G401 (cell line): Measurements from ENCODE around the gene ADM5. TPM values are rescaled to one million over a fixed set of nuclear protein-coding genes. Genes with fewer than 3 reads are reported as not detected.

Experiments
- DNase-seq: peaks from one replicate; pipeline ENCODE4 v3.0.0-alpha.2; 2015; ENCODE audit warnings: low spot score
- in situ Hi-C: cut with HindIII; loops from 2 replicates; pipeline ENCODE4 v1.10.0; 2016; ENCODE audit warnings: low sequenced_read_pairs, mixed read lengths
- total RNA-seq: library from RNA; depleted of rRNA; stranded (reverse); fragments of >200 nt; shearing (Covaris generic); gene quantifications from 2 replicates; pipeline ENCODE4 v1.2.3, GENCODE V29; 2014

Gene ADM5
- total RNA-seq, 1 experiment from 2014 or later = 1.7 TPM

GRCh38 chr19:49677901-49678674 is 11.3 kb upstream of the ADM5 start:
- in situ Hi-C loops = loop anchor here (10.0 kb wide), 1 partner anchor 163 kb away; the partner anchor contains the start of gene FCGRT
- peak; percentile 77 for DNase-seq

DNA sequence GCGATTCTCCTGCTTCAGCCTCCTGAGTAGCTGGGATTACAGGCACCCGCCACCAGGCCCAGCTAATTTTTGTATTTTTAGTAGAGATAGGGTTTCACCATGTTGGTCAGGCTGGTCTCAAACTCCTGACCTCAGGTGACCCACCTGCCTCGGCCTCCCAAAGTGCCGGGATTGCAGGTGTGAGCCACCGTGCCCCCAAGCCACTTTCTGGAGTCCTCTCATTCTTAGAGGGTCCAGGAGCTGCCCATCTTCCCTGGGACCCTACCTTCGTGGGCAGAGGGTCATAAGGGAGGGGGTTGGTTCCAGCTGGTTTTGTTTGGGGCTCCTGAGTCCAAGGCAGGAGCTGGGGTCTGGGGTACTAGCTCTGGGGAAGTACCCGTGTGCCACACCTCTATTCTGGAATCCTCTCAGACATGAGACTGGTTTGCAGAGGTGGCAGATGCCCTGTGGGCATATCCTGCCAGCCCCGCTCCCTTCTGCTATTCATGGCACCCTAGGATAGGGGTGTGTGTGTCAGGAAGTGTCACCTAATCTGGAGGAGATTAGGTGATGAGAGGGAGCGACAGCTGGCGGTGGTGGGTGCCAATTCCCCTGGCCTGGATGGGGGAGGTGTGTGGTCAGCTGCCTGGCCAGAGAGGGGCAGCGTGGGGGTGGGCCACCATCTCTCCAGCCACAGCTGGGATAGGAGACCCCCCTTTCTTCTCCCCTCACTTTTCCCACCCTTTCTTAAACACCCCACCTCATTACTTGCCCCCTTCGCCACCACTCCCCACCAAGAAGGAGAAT is 10.2 kb upstream of the ADM5 start:
- in situ Hi-C loops = loop anchor here (10.0 kb wide), 1 partner anchor 164 kb away; the partner anchor contains the start of gene FCGRT
- DNase-seq = no peak

- in situ Hi-C loops = loop anchor here (10.0 kb wide), 1 partner anchor 165 kb away; the partner anchor contains the start of gene FCGRT
- no peak for DNase-seq
Measured at GRCh38 chr19:49679771-49680413, 9.5 kb upstream of the ADM5 start.

DNA sequence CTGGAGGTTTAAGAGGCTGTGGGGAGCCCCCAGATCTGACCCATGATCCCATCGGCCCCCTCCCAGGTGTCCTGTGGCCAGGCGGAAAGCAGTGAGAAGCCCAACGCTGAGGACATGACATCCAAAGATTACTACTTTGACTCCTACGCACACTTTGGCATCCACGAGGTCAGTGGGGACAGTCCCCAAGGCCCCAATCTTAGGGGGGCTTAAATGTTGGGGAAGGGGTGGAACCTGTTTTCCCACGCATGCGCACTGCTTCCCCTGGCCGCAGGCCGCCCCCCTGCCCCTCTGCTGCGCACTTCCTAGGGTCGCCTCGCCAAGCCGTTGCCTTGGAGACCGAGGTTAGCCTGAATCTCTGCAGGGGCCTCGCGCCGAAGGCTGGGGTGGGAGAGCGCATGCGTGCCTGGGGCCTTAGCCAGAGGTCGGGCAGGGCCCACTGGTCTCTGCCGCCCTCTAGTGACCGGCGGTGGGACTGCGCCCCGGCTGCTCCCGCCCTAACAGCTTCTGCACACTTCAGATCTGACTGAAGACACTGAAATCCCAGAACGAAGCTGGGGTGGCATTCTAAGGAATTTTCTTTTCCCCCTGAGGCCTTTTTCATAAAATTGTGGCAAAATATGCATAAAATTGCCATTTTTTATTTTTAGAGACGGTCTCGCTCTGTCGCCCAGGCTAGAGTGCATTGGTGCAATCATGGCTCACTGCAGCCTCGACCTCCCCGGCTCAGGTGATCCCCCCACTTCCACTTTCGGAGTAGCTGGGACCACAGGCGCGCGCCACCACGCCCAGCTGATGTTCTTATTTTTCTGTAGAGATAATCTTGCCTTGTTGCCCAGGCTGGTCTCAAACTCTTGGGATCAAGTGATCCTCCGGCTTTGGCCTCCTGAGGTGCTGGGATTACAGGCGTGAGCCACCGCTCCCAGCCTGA is 8.7 kb upstream of the ADM5 start:
- in situ Hi-C loops = no loop called here

DNA sequence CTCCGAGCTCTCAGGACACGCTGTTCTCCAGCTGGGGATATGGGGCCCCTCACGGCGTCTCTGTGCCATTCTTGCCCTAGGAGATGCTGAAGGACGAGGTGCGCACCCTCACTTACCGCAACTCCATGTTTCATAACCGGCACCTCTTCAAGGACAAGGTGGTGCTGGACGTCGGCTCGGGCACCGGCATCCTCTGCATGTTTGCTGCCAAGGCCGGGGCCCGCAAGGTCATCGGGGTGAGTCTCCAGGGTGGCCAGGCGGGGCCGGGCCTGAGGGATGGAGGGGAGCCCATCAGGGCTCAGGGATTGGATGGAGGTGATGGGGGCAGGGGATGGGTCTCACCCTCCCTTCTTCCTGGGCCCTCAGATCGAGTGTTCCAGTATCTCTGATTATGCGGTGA is 7.6 kb upstream of the ADM5 start:
- in situ Hi-C loops = no loop called here
- DNase-seq = no peak

More for the DNA sequence above, 8.7 kb upstream of the ADM5 start:
- DNase-seq = peak; percentile 88

- in situ Hi-C loops = no loop called here
- no peak for DNase-seq
Measured at GRCh38 chr19:49682274-49682673, 7.1 kb upstream of the ADM5 start.

DNA sequence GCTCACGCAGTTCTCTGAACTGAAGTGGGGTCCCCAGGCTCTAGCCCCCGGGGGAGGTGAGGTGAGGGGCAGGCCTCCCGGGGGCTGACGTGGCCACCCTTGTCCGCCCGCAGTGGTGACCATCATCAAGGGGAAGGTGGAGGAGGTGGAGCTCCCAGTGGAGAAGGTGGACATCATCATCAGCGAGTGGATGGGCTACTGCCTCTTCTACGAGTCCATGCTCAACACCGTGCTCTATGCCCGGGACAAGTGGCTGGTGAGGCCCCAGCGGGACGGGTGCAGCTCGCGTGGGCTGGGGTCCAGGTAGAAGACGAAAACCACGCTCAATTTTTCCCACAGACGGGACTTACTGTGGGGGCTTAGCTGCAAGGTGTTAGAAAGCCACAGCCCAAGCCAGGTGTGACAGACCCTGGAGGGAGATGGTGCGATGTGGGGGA is 5.6 kb upstream of the ADM5 start:
- DNase-seq = no peak
- in situ Hi-C loops = no loop called here

GRCh38 chr19:49684251-49684982 is 5.0 kb upstream of the ADM5 start:
- no peak for DNase-seq

DNA sequence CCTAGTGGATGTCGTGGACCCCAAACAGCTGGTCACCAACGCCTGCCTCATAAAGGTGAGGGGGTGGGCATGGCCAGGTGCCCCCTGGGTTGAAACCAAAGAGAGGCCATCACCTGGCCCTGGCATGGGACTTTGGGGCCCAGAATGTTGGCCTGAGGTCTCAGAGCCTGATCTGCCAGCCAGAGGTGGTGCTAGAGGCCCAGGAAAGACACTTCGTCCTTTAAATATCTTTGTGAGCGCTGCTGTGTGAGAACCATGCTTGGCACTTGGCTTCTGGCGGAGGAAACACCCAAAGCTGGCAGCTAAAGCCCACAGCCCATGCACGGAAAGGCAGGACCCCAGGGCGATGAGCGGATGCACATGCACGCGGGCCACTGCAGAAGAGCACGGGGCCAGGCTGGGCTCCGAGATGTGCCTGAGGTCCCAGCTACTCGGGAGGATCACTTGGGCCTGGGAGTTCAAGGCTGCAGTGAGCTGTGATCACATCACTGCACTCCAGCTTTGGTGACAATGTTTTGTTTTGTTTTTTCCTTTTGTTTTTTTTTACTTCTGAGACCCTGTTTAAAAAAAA is 4.3 kb upstream of the ADM5 start:
- DNase-seq = no peak
- in situ Hi-C loops = no loop called here

More at GRCh38 chr19:49684251-49684982, 5.0 kb upstream of the ADM5 start:
- in situ Hi-C loops = no loop called here

GRCh38 chr19:49685845-49686332 is 3.5 kb upstream of the ADM5 start:
- no peak for DNase-seq
- in situ Hi-C loops = no loop called here

DNA sequence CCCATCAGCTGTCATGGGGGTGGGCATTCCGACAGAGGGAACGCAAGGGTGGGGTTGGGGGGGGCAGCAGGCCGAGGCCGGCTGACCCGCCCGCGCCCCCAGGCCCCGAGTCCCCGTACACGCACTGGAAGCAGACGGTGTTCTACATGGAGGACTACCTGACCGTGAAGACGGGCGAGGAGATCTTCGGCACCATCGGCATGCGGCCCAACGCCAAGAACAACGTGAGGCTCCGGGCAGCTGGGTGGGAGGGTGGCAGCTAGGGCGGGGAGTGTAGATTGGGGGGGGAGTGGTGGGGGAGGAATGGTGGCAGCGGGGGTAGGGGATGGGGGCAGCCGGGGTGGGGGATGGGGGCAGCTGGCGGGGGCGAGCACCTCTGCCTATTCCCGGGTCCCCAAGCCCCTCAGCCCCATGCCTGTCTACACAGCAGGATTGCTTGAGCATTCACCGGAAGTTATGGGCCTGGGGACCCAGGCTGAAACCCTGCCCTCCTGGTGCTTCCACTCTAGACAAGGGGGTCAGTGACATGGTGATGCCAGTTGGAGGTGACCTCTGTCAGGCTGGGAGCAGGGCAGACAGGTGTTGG is 2.8 kb upstream of the ADM5 start:
- in situ Hi-C loops = no loop called here
- no peak for DNase-seq

GRCh38 chr19:49687150-49687549 is 2.2 kb upstream of the ADM5 start:
- no peak for DNase-seq
- in situ Hi-C loops = no loop called here

DNA sequence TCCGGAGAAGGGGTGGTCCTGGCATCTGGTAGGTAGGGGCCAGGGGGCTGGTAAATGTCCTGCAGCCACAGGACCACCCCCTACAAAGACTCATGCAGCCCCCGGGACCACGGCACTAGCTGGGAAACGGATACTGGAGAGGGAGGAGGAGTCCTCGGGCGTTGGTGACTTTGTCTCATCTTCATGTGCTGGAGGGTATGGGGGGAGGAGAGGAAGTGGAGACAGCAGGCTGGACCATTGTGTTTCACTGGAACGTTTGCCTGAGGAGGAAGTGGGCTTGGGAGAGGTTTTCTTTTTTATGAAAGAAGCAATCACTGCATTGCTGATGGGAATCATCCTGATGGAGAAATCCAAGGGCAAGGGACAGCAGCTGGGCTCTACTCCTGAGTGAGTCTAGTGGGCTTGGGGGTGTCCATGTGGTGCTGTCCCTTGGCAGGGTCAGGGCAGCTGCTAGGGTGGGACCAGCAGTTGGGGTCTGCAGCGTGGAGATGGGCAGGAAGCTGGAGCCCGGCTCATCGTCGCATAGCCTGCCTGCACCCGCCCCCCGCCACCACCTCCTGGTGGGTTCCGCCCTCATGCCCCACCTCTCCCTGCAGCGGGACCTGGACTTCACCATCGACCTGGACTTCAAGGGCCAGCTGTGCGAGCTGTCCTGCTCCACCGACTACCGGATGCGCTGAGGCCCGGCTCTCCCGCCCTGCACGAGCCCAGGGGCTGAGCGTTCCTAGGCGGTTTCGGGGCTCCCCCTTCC is 1.7 kb upstream of the ADM5 start:
- in situ Hi-C loops = no loop called here
- DNase-seq = no peak

DNA sequence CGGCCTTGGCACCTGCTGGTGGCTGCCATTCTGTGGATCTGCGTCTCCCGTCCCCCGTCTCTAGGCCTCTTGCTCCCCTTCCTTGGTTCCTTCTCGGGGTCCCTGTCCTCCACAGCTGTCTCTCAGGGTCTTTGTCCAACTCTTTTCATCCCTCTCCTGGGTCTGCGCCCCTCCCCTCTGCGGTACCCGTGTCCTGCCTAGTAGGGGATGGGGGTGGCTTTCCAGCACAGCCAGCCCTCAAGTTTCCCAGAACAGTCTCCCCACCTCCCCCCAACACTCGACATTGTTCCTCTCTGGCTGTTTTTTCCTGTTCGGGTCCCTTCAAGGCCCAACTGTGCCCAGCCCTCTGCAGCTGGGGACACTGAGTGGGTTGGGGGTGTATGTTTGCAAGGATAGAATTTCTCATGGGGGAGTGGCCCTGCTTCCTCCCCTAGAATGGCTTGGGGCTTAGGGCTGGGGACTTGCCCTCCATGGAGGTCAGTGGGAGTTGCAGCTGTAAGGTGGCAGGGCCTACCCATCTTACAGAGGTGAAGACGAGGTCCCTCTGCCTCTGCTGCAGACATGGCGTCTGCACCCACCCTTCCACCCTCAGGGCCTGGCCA is 762 bp upstream of the ADM5 start:
- in situ Hi-C loops = no loop called here
- DNase-seq = no peak

DNA sequence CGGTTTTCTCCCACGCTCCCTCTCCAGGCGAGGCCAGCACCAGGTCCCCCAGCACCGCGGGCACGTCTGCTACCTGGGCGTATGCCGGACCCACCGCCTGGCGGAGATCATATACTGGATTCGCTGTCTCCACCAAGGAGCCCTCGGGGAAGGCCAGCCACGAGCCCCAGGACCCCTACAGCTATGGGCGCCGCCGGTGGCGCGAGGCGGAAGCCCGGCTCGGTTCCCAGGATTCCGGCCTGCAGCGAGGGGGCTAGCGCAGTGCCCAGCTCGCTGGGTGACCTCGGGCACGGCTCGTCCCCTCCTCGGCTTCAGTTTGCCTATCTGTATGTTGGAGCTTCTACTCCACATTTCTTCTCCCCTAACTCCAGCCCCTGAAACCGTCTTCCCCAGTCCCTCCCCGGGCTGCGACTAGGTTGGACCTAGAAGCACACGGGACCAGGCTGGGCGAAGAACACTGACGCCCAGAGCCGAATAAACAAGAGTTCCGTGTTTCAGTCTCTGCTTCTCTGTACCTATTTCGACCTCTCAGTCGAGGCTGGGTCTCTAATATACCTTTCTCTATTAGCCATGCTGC is 773 bp downstream of the ADM5 start:
- in situ Hi-C loops = no loop called here

DNA sequence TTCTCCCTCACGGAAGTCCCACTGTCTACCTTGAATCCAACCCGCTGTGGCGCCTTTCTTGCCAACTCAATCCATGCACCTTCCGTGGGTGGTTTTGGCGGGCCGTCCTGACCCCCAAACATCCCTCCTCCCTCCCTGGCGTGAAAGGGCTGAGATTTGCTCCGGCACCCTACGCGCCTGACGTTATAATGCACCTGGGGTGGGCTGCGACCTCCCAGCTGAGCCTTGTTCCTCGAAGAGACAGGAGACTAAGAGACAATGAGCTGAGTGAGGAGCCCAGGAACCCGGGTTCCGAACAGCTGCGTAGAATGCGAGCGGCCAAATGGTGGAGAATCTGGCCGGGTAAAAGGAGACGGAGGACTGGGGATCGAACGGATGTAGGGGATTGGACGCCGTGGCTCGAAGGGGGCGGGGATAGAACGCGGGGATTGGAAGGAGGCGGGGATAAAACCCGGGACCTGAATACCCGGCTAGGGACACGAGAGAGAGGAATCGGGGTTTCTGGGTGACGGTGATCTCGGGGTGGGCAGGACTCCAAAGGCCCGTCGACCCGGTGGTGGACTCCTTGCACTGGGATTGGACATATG is 1.4 kb downstream of the ADM5 start, which contains the start of gene CPT1C:
Gene CPT1C, plus strand, starts transcription at position 461 of the 587 bp plus-strand sequence. CDS start 1,137 bp downstream, outside the sequence.
- DNase-seq = peak; percentile 98
- in situ Hi-C loops = no loop called here

More for the DNA sequence above, 773 bp downstream of the ADM5 start:
- DNase-seq = no peak
